Astrocyte (in vitro differentiated cells and primary cell): ENCODE results near the gene C9orf50. TPM values are rescaled to one million over a fixed set of nuclear protein-coding genes. Genes with fewer than 3 reads are reported as not detected.

Experiments used
- DNase-seq: peaks from one replicate; pipeline ENCODE4 v3.0.0-alpha.2; 2010; ENCODE audit warnings: low read depth
- FAIRE-seq: peaks from 2 replicates; lab custom pipeline; 2011; peaks lifted over from hg19 to GRCh38; lab: Jason Lieb, UNC
- H2AFZ ChIP-seq: 2 replicates; pipeline ENCODE4 v1.6.0; 2012; ENCODE audit warnings: low read depth, low read length, inconsistent platforms
- H3K27ac ChIP-seq: 2 replicates; pipeline ENCODE4 v1.5.1; 2011; ENCODE audit warnings: low read depth, low read length, inconsistent platforms
- H3K27me3 ChIP-seq: 2 replicates; pipeline ENCODE4 v1.6.0; 2011; ENCODE audit warnings: low read length, inconsistent platforms; ENCODE audit not compliant: insufficient read depth
- H3K36me3 ChIP-seq: 2 replicates; pipeline ENCODE4 v1.5.1; 2011; ENCODE audit warnings: low read length, inconsistent platforms; ENCODE audit not compliant: insufficient read depth
- H3K4me1 ChIP-seq: 2 replicates; pipeline ENCODE4 v1.5.1; 2011; ENCODE audit warnings: low read length, inconsistent platforms; ENCODE audit not compliant: insufficient read depth
- H3K4me2 ChIP-seq: 2 replicates; pipeline ENCODE4 v1.6.0; 2012; ENCODE audit warnings: low read length, inconsistent platforms
- H3K4me3 ChIP-seq: 2 replicates; pipeline ENCODE4 v1.5.1; 2011; ENCODE audit warnings: low read depth, mild to moderate bottlenecking, low read length, inconsistent platforms; ENCODE audit not compliant: insufficient read depth
- H3K79me2 ChIP-seq: 2 replicates; pipeline ENCODE4 v1.6.0; 2012; ENCODE audit warnings: mild to moderate bottlenecking, low read length, inconsistent platforms; ENCODE audit not compliant: insufficient read depth
- H3K9ac ChIP-seq: 2 replicates; pipeline ENCODE4 v1.6.0; 2012; ENCODE audit warnings: mild to moderate bottlenecking, low read length, inconsistent platforms
- H3K9me3 ChIP-seq: 2 replicates; pipeline ENCODE4 v1.5.1; 2012; ENCODE audit warnings: low read depth, mild to moderate bottlenecking, low read length, inconsistent platforms; ENCODE audit not compliant: insufficient read depth
- H4K20me1 ChIP-seq: 2 replicates; pipeline ENCODE4 v1.6.0; 2012; ENCODE audit warnings: low read length, inconsistent platforms; ENCODE audit not compliant: insufficient read depth
- H3K27ac Mint-ChIP-seq: one replicate; pipeline ENCODE4 v1.8.0; 2021; ENCODE audit warnings: mild to moderate bottlenecking, mixed read lengths; ENCODE audit not compliant: unreplicated experiment
- H3K27me3 Mint-ChIP-seq: one replicate; pipeline ENCODE4 v1.8.0; 2021; ENCODE audit warnings: low read depth, mixed read lengths; ENCODE audit not compliant: unreplicated experiment
- H3K36me3 Mint-ChIP-seq: one replicate; pipeline ENCODE4 v1.8.0; 2021; ENCODE audit warnings: low read depth, mixed read lengths; ENCODE audit not compliant: unreplicated experiment
- H3K4me1 Mint-ChIP-seq: one replicate; pipeline ENCODE4 v1.8.0; 2021; ENCODE audit warnings: low read depth, mixed read lengths; ENCODE audit not compliant: unreplicated experiment
- H3K4me3 Mint-ChIP-seq: one replicate; pipeline ENCODE4 v1.8.0; 2021; ENCODE audit warnings: mild to moderate bottlenecking, moderate library complexity, mixed read lengths; ENCODE audit not compliant: unreplicated experiment
- H3K9me3 Mint-ChIP-seq: one replicate; pipeline ENCODE4 v1.8.0; 2021; ENCODE audit warnings: mild to moderate bottlenecking, mixed read lengths; ENCODE audit not compliant: unreplicated experiment
- EZH2 ChIP-seq: IDR thresholded peaks from 2 replicates; pipeline ENCODE4 v1.6.1; 2012; ENCODE audit warnings: mild to moderate bottlenecking, low read length, inconsistent platforms; ENCODE audit not compliant: insufficient read depth
- total RNA-seq: library from RNA; stranded (reverse); gene quantifications from 2 replicates; pipeline ENCODE4 v1.2.1, GENCODE V29; 2021
- TF ChIP-seq, protein P1 (sequence below): IDR thresholded peaks from 2 replicates; pipeline ENCODE4 v1.5.1; 2011; ENCODE audit warnings: low read depth, mild to moderate bottlenecking, inconsistent platforms, low read length, moderate library complexity; ENCODE audit not compliant: insufficient read depth

C9orf50 gene
- total RNA-seq, 1 donor from 2014 or later: 0.41 TPM

DNA sequence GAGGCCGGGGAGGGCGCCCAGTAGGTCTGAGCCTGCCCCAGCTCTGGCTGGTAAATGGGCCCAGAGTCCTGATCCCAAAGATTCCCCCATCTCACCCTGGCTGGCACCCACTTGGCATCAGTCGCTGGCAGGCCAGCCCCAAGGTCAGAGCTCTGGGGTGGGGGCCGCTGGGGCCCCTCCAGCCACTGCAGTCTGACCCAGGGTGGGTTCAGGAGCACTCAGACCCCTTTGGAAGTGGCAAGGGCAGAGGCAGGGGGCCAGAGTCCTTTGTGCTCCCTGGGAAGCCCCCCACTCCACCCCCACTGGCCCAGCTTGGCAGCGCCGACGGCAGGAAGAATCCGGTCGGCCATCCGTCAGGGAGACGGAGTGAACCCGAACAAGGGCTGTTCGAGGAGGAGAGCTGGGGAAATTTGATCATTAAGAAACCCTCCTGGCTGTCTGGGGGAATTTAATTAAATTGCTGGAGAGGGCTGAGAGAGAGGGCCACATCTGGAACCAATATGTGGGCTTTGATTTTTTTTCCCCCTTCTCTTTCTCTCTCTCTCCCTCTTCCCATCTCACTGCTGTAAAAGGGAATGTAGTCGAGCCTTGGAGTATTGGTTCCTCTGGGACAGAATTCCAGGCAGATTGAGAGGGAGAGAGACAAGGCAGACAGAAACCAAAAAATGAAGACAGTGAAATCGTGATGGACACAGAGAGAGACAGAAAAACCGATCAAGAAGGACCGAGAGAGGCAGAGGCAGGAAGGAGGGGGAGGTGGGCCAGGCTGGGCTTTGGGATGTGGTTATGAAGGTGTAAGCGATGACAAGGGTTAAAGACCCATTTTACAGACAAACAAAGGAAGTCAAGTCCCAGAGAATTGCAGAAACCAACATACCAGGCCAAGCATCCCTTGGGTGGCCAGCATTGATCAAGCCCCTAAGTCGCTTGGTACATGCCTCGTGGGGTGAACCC lies 29.1 kb upstream of the C9orf50 start:
- Histone ChIP-seq H3K4me3 (no peak overlapping the region), H3K27ac (no peak overlapping the region), H3K27me3 (peaks cover 11% of the 10 kb centered on the region), H3K36me3 (no peaks in the 10 kb centered on the region), H2AFZ (no peak overlapping the region), H4K20me1 (no peaks in the 10 kb centered on the region), H3K4me2 (no peak overlapping the region), H3K79me2 (no peaks in the 10 kb centered on the region), H3K9ac (no peak overlapping the region), H3K4me1 (no peaks in the 10 kb centered on the region), H3K9me3 (peaks cover 2% of the 10 kb centered on the region)
- TF ChIP-seq, protein P1, sequence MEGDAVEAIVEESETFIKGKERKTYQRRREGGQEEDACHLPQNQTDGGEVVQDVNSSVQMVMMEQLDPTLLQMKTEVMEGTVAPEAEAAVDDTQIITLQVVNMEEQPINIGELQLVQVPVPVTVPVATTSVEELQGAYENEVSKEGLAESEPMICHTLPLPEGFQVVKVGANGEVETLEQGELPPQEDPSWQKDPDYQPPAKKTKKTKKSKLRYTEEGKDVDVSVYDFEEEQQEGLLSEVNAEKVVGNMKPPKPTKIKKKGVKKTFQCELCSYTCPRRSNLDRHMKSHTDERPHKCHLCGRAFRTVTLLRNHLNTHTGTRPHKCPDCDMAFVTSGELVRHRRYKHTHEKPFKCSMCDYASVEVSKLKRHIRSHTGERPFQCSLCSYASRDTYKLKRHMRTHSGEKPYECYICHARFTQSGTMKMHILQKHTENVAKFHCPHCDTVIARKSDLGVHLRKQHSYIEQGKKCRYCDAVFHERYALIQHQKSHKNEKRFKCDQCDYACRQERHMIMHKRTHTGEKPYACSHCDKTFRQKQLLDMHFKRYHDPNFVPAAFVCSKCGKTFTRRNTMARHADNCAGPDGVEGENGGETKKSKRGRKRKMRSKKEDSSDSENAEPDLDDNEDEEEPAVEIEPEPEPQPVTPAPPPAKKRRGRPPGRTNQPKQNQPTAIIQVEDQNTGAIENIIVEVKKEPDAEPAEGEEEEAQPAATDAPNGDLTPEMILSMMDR: no peak
- TF ChIP-seq EZH2: no peak
- no peak for FAIRE-seq
- Mint-ChIP-seq H3K4me3 (no peak overlapping the region), H3K27me3 (peaks cover 19% of the 10 kb centered on the region), H3K27ac (no peak overlapping the region), H3K9me3 (no peaks in the 10 kb centered on the region), H3K36me3 (peaks cover 2% of the 10 kb centered on the region), H3K4me1 (no peaks in the 10 kb centered on the region)
- no peak for DNase-seq

DNA sequence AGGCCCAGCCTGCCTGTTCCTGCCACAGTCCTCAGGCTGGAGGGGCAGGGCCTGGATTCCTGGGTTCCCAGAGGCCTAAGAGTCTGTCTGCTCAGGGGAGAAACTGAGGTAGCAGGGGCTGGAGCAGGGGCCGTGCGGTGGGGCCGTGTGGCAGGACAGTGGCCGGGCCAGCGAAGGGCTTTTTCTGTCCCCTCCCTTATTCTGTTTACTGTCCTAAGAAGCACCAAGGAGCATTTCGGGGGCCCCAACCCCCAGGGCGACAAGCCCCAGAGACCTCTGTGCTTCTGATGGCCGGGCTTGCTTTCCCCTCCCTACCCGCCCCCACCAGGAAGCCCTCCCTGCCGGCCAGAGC lies 27.8 kb upstream of the C9orf50 start:
- Histone ChIP-seq H4K20me1 (no peaks in the 10 kb centered on the region), H3K4me3 (no peak overlapping the region), H3K79me2 (no peaks in the 10 kb centered on the region), H3K9ac (no peak overlapping the region), H3K9me3 (peaks cover 2% of the 10 kb centered on the region), H3K27me3 (peaks cover under 1% of the 10 kb centered on the region), H3K4me2 (no peak overlapping the region), H3K36me3 (no peaks in the 10 kb centered on the region), H3K4me1 (no peaks in the 10 kb centered on the region), H2AFZ (no peak overlapping the region), H3K27ac (no peak overlapping the region)
- Mint-ChIP-seq H3K27me3 (peaks cover 17% of the 10 kb centered on the region), H3K9me3 (no peaks in the 10 kb centered on the region), H3K4me1 (no peaks in the 10 kb centered on the region), H3K36me3 (peaks cover 2% of the 10 kb centered on the region), H3K27ac (no peak overlapping the region), H3K4me3 (no peak overlapping the region)
- TF ChIP-seq, protein P1: no peak
- TF ChIP-seq EZH2: no peak
- no peak for FAIRE-seq
- no peak for DNase-seq
